Midbrain (tissue), 1 donor: ENCODE data around the gene ZKSCAN8.

ENCODE experiments used
- DNase-seq: peaks from one replicate; lab custom pipeline; 2025; lab: John Stamatoyannopoulos, UW

Gene ZKSCAN8

DNA sequence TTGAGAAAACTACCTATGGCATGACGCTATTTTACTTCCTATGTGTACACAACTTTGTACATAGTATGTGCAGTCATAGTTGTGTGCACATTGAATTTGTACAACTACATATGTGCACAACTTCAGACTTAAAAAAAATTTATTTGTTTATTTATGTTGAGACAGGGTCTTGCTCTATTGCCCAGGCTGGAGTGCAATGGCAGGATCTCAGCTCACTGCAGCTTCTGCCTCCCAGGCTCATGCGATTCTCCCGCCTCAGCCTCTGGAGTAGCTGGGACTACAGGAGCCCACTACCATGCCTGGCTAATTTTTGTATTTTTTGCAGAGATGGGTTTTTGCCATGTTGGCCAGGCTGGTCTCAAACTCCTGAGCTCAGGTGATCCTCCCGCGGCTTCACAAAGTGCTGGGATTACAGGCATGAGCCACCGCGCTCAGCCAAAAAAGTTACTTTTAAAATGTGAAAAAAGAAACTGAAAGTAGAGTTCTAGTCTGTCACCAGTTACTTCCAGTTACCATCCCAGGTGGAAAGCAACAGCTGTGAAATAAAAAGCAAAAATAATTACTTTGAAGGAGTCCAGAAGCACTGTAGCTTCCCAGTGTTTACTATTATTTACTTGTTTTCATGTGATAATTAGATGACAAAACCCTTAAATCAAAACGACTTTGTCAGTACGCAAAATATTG is 1.7 kb upstream of the ZKSCAN8 start:
- no peak for DNase-seq

- DNase-seq, result no peak
Observed at GRCh38 chr6:28140616-28141015, 1.1 kb upstream of the ZKSCAN8 start.

DNA sequence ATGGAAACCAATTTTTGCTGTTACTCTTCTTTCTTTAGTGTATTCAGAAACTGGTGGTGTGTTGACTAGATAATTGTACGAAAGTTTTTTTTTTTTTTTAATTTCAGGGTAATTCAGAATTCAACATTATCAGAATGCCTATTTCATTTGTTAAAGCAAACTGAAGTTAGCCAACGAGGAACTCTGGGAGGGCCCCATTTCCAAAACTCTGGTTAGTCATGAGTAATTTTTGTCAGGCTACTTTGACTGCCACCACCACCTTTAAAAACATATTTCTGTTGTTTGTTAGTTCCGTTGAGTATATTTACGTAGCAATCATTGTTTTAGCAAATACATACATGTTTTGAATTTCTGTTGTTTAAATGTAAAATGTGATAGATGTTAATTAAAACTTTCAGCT is 763 bp downstream of the ZKSCAN8 start:
- DNase-seq, result no peak

DNA sequence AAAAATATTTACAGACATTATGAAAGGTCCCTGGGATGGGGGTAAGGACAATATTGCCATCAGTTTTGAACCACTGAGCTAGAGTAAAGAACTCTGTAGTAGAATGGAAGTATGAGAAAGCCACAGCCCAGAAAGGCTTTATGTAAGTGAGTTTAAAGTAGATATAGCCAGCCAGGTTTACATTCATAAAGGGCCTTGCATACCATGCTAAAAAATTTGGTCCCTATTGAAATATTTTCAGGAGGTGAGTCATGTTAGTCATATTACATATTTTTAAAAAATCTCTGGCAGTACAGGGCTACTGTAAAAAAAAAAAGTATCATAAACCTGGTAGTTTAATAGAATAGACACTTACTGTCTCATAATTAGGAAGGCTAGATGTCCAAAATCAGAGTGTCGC is 3.5 kb downstream of the ZKSCAN8 start:
- DNase-seq, result no peak

DNA sequence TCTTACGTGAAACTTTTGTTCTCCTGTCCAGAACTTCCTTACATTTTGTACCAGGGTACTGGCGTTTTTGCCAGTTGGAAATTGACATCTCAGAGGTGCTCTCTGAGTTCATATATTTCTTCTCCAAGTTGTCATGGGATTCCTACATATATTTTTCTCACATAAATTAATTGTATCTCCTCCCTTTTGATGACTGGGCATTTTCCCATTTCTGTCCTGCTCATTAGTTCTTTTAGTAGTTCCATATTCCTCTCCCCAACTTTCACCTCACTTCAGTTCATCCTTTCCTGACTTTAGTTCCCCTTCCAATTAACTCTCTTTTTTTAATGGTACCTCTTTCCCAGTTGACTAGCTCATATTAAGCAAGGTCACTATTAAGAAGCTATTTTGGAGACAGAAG is 10.8 kb downstream of the ZKSCAN8 start:
- no peak for DNase-seq

- DNase-seq, result no peak
Observed at GRCh38 chr6:28153546-28153945, 11.9 kb downstream of the ZKSCAN8 start.

DNA sequence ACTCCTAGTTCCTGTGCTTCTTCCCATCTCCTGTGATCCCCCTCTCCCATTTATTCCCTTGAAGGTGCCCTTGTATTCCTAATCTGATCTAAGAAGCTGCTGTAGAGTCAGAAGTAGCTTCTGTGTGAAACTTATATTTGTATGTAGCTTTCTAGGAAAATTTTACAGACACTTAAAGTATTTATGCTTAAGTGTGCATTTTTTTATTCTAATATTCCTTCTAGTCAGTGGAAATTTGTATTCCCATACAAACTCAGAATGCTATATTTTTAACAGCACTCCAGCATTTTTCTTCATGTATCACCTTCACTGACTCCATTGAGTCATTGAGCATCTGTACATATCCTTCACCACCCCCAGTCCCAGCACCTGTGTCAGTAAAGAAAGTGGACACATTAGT is 12.7 kb downstream of the ZKSCAN8 start:
- DNase-seq, result no peak

DNA sequence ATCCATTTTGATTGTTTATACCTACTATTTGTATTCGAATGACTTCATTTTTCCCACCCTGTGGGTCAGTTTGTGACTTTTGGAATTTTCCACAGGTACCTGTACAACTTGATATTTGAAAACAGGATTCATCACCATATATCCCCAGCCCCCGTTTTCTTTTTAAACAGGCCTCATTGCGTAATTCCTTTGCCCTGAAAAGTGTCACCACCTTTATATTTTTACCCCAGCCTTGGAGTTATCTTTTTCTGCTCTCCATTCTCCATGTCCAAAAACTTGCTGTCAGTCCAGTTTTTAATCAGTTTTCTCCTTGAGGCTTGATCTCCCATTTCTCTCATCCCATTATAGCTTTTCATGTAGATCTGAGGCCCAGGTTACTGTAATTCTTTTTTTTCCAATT is 16.6 kb downstream of the ZKSCAN8 start:
- DNase-seq, result no peak

- no peak for DNase-seq
Observed at GRCh38 chr6:28159029-28159607, 17.4 kb downstream of the ZKSCAN8 start.

- no peak for DNase-seq
Observed at GRCh38 chr6:28160233-28160632, 18.6 kb downstream of the ZKSCAN8 start.

DNA sequence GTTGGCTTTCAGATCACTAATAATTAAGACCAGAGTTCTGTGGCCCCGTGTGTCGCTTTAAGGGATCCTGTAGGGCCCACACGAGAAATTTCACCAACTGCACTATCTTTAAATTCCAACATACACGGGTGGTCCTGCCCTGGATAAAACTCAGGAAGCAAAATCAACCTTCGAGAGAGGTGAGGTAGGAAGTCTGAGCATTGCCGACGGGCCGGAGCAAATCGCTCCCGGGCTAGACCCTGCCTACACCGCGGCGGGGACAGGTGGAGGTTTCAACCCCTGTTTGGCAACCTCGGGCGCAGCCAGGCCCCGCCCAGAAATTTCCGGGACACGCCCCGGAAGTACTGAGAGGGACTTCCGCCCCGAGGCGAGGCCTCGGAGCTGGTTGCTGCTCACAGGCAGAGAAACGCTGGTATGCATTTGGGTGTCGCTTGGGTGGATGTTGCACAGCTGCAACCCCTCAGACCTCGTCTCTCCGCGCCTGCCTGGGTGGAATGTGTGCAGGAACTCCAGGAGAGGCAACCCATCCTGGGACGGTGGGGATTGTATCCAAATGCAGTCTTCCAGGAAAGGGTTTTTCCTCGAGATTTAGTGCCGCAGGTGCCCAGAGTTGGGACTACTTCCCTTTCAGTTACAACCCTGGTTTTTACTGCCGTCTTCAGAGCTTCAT is 19.9 kb downstream of the ZKSCAN8 start:
- DNase-seq, result peak; percentile 56

- no peak for DNase-seq
Observed at GRCh38 chr6:28165563-28165962, 23.9 kb downstream of the ZKSCAN8 start.

- no peak for DNase-seq
Observed at GRCh38 chr6:28167068-28167467, 25.4 kb downstream of the ZKSCAN8 start.

DNA sequence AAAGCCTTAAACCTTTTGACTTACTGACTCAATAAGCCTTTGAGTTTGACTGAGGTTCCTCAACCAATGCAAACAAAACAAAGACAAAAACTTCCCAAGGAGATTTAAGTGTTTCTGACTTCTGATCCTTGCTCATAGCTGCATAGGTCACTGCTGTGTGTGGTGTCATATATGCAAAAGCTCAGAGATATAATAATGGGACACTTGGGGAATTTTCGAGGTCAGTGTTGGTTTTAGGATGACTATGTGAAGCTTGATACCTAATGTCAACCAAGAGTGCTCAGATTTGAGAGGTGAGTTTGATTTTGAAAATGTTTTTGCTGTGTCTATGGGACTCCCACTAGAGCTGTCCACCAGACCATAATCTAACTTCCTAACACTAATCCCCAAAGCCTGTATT is 26.2 kb downstream of the ZKSCAN8 start:
- DNase-seq, result no peak

DNA sequence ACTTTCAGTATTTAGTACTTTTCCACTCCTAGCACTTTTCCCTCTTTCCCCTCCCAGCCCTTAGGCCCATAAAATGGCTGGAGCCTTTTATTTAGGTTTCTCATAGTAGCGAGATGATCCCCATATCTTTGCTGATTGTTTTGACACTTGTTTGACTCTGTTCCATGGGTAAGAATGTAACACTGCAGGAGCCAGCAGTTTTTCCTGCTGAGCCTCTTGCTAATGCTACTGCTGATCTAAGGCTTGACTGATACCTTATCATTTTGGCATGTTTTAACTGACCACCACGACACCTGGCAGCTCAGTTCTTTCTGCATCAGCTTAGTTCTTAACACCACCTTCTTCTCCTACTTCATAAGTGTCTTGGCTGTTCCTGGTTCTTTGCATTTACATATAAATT is 29.6 kb downstream of the ZKSCAN8 start:
- no peak for DNase-seq

DNA sequence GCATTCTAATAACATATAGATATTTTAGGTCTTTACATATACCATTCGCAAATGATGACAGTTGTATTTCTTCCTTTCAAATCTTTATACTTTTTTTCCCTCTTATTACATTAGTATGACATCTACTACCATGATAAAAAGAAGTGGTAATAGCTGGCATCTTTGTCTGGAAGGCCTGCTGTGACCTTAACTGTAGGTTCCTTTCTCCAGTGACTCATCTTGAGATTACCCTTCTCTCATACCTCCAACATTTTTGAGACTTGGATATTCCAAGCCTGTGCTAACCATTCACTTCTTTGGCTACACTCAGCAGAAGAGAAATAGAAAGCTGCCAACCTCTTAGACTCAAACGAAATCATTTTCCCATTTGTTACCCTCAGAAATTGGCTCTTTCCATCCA is 30.3 kb downstream of the ZKSCAN8 start:
- DNase-seq, result no peak

GRCh38 chr6:28176373-28176772 is 34.7 kb downstream of the ZKSCAN8 start:
- no peak for DNase-seq

DNA sequence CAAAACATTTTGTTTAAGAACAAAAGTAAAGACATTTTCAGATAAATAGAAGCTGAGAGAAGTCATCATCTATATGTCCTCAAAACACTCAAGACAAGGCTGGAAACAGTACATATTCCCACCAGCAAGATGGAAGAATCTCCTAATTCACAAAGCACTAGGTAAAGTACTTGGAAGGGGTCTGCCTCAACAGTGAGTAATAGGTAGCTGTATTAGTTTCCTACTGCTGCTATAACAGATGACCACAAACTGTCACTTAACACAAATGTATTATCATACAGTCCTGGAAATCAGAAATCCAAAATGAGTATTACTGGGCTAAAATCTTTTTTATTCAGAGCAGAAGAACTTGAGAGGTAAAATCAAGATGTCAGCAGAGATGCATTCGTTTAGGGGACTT is 40.6 kb downstream of the ZKSCAN8 start:
- no peak for DNase-seq

DNA sequence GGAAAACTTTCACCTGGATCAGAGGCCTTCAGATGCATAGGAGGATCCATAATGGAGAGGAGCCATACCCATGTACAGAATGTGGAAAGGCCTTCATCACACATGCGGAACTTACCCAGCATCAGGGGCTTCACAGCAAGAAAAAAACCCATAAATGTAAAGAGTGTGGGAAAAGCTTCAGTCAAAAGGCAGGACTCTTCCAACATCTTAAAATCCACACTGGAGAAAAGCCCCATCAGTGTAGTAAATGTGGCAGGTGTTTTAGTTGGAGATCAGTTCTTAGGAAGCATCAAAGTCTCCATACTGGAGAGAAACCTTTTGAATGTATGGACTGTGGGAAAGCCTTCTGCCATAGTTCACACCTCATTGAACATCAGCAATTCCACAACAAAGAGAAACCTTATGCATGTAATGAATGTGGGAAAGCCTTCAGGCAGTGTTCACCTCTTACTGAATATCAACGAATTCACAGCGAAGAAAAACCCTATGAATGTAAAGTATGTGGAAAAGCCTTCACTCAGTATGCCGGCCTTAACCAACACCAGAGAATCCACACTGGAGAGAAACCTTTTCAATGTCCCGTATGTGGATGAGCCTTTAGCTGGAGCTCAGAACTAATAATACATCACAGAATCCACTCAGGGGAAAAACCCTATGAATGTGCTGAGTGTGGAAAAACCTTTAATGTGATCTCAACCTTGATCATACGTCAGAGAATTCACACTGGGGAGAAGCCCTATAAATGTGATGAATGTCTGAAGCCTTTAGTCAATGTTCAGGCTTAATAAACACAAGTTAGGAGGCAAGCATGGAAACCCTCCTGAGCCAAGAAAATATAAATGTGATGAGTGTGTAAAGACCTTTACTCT is 46.7 kb downstream of the ZKSCAN8 start:
- no peak for DNase-seq

- DNase-seq, result no peak
Observed at GRCh38 chr6:28200020-28200419, 58.3 kb downstream of the ZKSCAN8 start.

- no peak for DNase-seq
Observed at GRCh38 chr6:28203201-28203600, 61.5 kb downstream of the ZKSCAN8 start.

- DNase-seq, result no peak
Observed at GRCh38 chr6:28205879-28206278, 64.2 kb downstream of the ZKSCAN8 start.

GRCh38 chr6:28206527-28206926 is 64.8 kb downstream of the ZKSCAN8 start:
- DNase-seq, result no peak
